ENCODE results near the gene MRPL42. TPM values are rescaled to one million over a fixed set of nuclear protein-coding genes. Genes with fewer than 3 reads are reported as not detected.

Gene MRPL42
- total and polyA plus RNA-seq, 2 donors (not counting 1 experiment from before 2014, with no cell fraction given): 31.5 to 45.2 TPM

GRCh38 chr12:93468008-93468371 is 676 bp downstream of the MRPL42 start:
- no peak for ATAC-seq (ENCODE audit: low read depth)
- peaks cover 2 to 10% of the 10 kb centered on the region in 2 experiments for H3K36me3 ChIP-seq (replicated peaks in 1 of 2; ENCODE audit: control extremely low read depth in 1 of 2, control insufficient read depth in 1 of 2, extremely low read depth in 1 of 2, insufficient read depth in 2 of 2, low read length in 1 of 2)
- H3K4me3 Mint-ChIP-seq: peak overlapping the region; percentile 95
- H3K27me3 Mint-ChIP-seq: no peaks in the 10 kb centered on the region
- H3K27me3 ChIP-seq (replicated peaks in 1 of 4; ENCODE audit: control extremely low read depth in 1 of 4, control insufficient read depth in 3 of 4, insufficient read depth in 4 of 4, low read length in 3 of 4): no peaks in the 10 kb centered on the region
- H3K27ac ChIP-seq (ENCODE audit: low read length in 2 of 2): peak overlapping the region; percentile 60 to 80
- H2AFZ ChIP-seq (ENCODE audit: insufficient read depth, low read depth, low read length, poor library complexity, severe bottlenecking): peak overlapping the region; percentile 89
- ChIA-PET POLR2A (interaction anchor here (1.0 to 1.2 kb wide), 3 partner anchors 91 to 538 kb away, joined by 3 to 5 read pairs (median 5); no protein-coding TSS in a partner anchor), CTCF (interaction anchor here (0.6 to 1.6 kb wide), 12 partner anchors 23 to 685 kb away, joined by 3 to 8 read pairs (median 3); partner anchors contain the start of gene EEA1)
- H3K4me3 ChIP-seq (ENCODE audit: control extremely low read depth in 1 of 5, extremely low read depth in 1 of 5, insufficient read depth in 1 of 5, low read depth in 2 of 5, low read length in 4 of 5): peak overlapping the region; percentile 64 to 82 (median 78)
- peaks cover 43% of the 10 kb centered on the region for H3K79me2 ChIP-seq (ENCODE audit: control insufficient read depth, insufficient read depth, low read length)
- no peak for DNase-seq
- no peaks in the 10 kb centered on the region for H3K9me3 ChIP-seq (ENCODE audit: control extremely low read depth in 1 of 3, control insufficient read depth in 2 of 3, insufficient read depth in 1 of 3, low read length in 2 of 3)
- peak overlapping the region; percentile 95 for H3K27ac Mint-ChIP-seq
- 0% methylated on average over 4 of the region's 7 CpGs for WGBS (ENCODE audit: insufficient coverage)
- intact Hi-C loops (cut with micrococcal nuclease): no loop called here
- peaks cover 28% of the 10 kb centered on the region for H3K4me1 Mint-ChIP-seq
- H3K4me2 ChIP-seq (replicated peaks; ENCODE audit: low read depth, low read length, poor library complexity, severe bottlenecking): peak overlapping the region; percentile 77
- no peaks in the 10 kb centered on the region for H4K20me1 ChIP-seq (ENCODE audit: control insufficient read depth, insufficient read depth, low read length, poor library complexity, severe bottlenecking)
- no peak for TF ChIP-seq CTCF (IDR thresholded peaks at IDR 0.05)
- TF ChIP-seq EZH2 (IDR thresholded peaks at IDR 0.05; ENCODE audit: borderline replicate concordance, insufficient read depth, low read depth, low read length, poor library complexity, severe bottlenecking): no peak
- H3K9me3 Mint-ChIP-seq (ENCODE audit: insufficient read depth): peaks cover 2% of the 10 kb centered on the region
- H3K9ac ChIP-seq (ENCODE audit: low read length): peak overlapping the region; percentile 76
- H3K4me1 ChIP-seq (ENCODE audit: control insufficient read depth in 2 of 2, insufficient read depth in 2 of 2, low read length in 2 of 2): peaks cover 12 to 17% of the 10 kb centered on the region in 2 donors

GRCh38 chr12:93469386-93469785 is 2.1 kb downstream of the MRPL42 start:
- ATAC-seq (ENCODE audit: low read depth) (no peak), DNase-seq (no peak)
- H3K79me2 ChIP-seq (ENCODE audit: control insufficient read depth, insufficient read depth, low read length): peaks cover 48% of the 10 kb centered on the region
- no peaks in the 10 kb centered on the region for H4K20me1 ChIP-seq (ENCODE audit: control insufficient read depth, insufficient read depth, low read length, poor library complexity, severe bottlenecking)
- Mint-ChIP-seq H3K9me3 (ENCODE audit: insufficient read depth) (peaks cover 2% of the 10 kb centered on the region), H3K4me3 (no peak overlapping the region), H3K27ac (no peak overlapping the region), H3K4me1 (peaks cover 28% of the 10 kb centered on the region), H3K27me3 (no peaks in the 10 kb centered on the region)
- H3K4me3 ChIP-seq (ENCODE audit: control extremely low read depth in 1 of 5, extremely low read depth in 1 of 5, insufficient read depth in 1 of 5, low read depth in 2 of 5, low read length in 4 of 5): no peak overlapping the region
- H3K4me1 ChIP-seq (ENCODE audit: control insufficient read depth in 2 of 2, insufficient read depth in 2 of 2, low read length in 2 of 2): peaks cover 12 to 17% of the 10 kb centered on the region in 2 donors
- H3K27ac ChIP-seq (ENCODE audit: low read length in 2 of 2): no peak overlapping the region
- H3K9me3 ChIP-seq (ENCODE audit: control extremely low read depth in 1 of 3, control insufficient read depth in 2 of 3, insufficient read depth in 1 of 3, low read length in 2 of 3): no peaks in the 10 kb centered on the region
- H3K9ac ChIP-seq (ENCODE audit: low read length): no peak overlapping the region
- H3K4me2 ChIP-seq (replicated peaks; ENCODE audit: low read depth, low read length, poor library complexity, severe bottlenecking): no peak overlapping the region
- no peaks in the 10 kb centered on the region for H3K27me3 ChIP-seq (replicated peaks in 1 of 4; ENCODE audit: control extremely low read depth in 1 of 4, control insufficient read depth in 3 of 4, insufficient read depth in 4 of 4, low read length in 3 of 4)
- TF ChIP-seq CTCF (IDR thresholded peaks at IDR 0.05) (no peak), EZH2 (IDR thresholded peaks at IDR 0.05; ENCODE audit: borderline replicate concordance, insufficient read depth, low read depth, low read length, poor library complexity, severe bottlenecking) (no peak)
- no peak overlapping the region for H2AFZ ChIP-seq (ENCODE audit: insufficient read depth, low read depth, low read length, poor library complexity, severe bottlenecking)
- peaks cover 2 to 14% of the 10 kb centered on the region in 2 experiments for H3K36me3 ChIP-seq (replicated peaks in 1 of 2; ENCODE audit: control extremely low read depth in 1 of 2, control insufficient read depth in 1 of 2, extremely low read depth in 1 of 2, insufficient read depth in 2 of 2, low read length in 1 of 2)
- intact Hi-C loops (cut with micrococcal nuclease): no loop called here
- ChIA-PET CTCF (no interaction called here), POLR2A (no interaction called here)
